ENCODE results near the gene MAZ.
"Not testable (repeated sequence)": the region's sequence is repeated elsewhere in the genome, so short reads cannot be mapped to it uniquely, and the experiment has no call there.

MAZ gene

GRCh38 chr16:29825145-29826044 is 19.1 kb downstream of the MAZ start:
- DNase-seq (ENCODE audit: low spot score): peak; percentile 87

- DNase-seq (ENCODE audit: low spot score): no peak
These were observed 20.0 kb downstream of the MAZ start for GRCh38 chr16:29826342-29826695.

- no peak for DNase-seq (ENCODE audit: low spot score)
These were observed 24.4 kb downstream of the MAZ start for GRCh38 chr16:29830774-29831173.

- DNase-seq (ENCODE audit: low spot score): no peak
These were observed 25.2 kb downstream of the MAZ start for GRCh38 chr16:29831490-29831889.

- DNase-seq (ENCODE audit: low spot score): not testable (repeated sequence)
These were observed 26.9 kb downstream of the MAZ start for GRCh38 chr16:29833219-29833618.

- DNase-seq (ENCODE audit: low spot score): no peak
These were observed 27.8 kb downstream of the MAZ start for GRCh38 chr16:29834079-29834478.

GRCh38 chr16:29835926-29836325 is 29.6 kb downstream of the MAZ start:
- DNase-seq (ENCODE audit: low spot score): no peak

GRCh38 chr16:29836623-29837022 is 30.3 kb downstream of the MAZ start:
- DNase-seq (ENCODE audit: low spot score): no peak

GRCh38 chr16:29837841-29838240 is 31.5 kb downstream of the MAZ start:
- DNase-seq (ENCODE audit: low spot score): no peak

- DNase-seq (ENCODE audit: low spot score): no peak
These were observed 33.5 kb downstream of the MAZ start for GRCh38 chr16:29839822-29840221.

- DNase-seq (ENCODE audit: low spot score): no peak
These were observed 33.9 kb downstream of the MAZ start for GRCh38 chr16:29840240-29840639.

GRCh38 chr16:29841631-29842030 is 35.3 kb downstream of the MAZ start:
- no peak for DNase-seq (ENCODE audit: low spot score)

GRCh38 chr16:29842732-29843346 is 36.5 kb downstream of the MAZ start:
- DNase-seq (ENCODE audit: low spot score): no peak

GRCh38 chr16:29843931-29844330 is 37.6 kb downstream of the MAZ start:
- DNase-seq (ENCODE audit: low spot score): no peak

- no peak for DNase-seq (ENCODE audit: low spot score)
These were observed 38.4 kb downstream of the MAZ start for GRCh38 chr16:29844575-29845331.

- DNase-seq (ENCODE audit: low spot score): no peak
These were observed 39.3 kb downstream of the MAZ start for GRCh38 chr16:29845656-29846055.

GRCh38 chr16:29848420-29849297 is 42.3 kb downstream of the MAZ start:
- DNase-seq (ENCODE audit: low spot score): peak; percentile 79

- no peak for DNase-seq (ENCODE audit: low spot score)
These were observed 43.2 kb downstream of the MAZ start for GRCh38 chr16:29849505-29849904.

- no peak for DNase-seq (ENCODE audit: low spot score)
These were observed 44.7 kb downstream of the MAZ start for GRCh38 chr16:29850998-29851397.

- peak; percentile 58 for DNase-seq (ENCODE audit: low spot score)
These were observed 46.3 kb downstream of the MAZ start for GRCh38 chr16:29852654-29853053.

- no peak for DNase-seq (ENCODE audit: low spot score)
These were observed 48.3 kb downstream of the MAZ start for GRCh38 chr16:29854520-29855100.
